CD14-positive monocyte (primary cell): ENCODE measurements around the gene ADH1C. TPM values are rescaled to one million over a fixed set of nuclear protein-coding genes. Genes with fewer than 3 reads are reported as not detected.

ENCODE experiments used
- DNase-seq, 3 donors: peaks; one replicate each; pipeline ENCODE4 v3.0.0-alpha.2; 2011 to 2022
- H2AFZ ChIP-seq: 2 replicates; pipeline ENCODE4 v1.6.0; 2012; ENCODE audit warnings: mild to moderate bottlenecking, low read depth, low read length, inconsistent platforms; ENCODE audit not compliant: insufficient read depth, poor library complexity, severe bottlenecking
- H3K27ac ChIP-seq, 2 donors: 1 replicate in 1 of 2; 2 replicates in 1 of 2; pipeline ENCODE4 v1.5.1; 2012 to 2013; ENCODE audit warnings: low read length in 2 of 2, control low read depth in 1 of 2, inconsistent platforms in 1 of 2, low read depth in 1 of 2, mild to moderate bottlenecking in 1 of 2
- H3K27me3 ChIP-seq, 2 donors: one replicate each; pipeline versions ENCODE4 v1.6.0 to v1.6.1; 2011 to 2013; ENCODE audit warnings: low read length in 2 of 2; ENCODE audit not compliant: control insufficient read depth in 2 of 2, insufficient read depth in 2 of 2
- H3K36me3 ChIP-seq, 2 donors: replicated peaks in 1 of 2; 1 replicate in 1 of 2; 2 replicates in 1 of 2; pipeline versions ENCODE4 v1.5.1 to v1.6.1; 2012 to 2013; ENCODE audit warnings: low read length in 2 of 2, control low read depth in 1 of 2, inconsistent platforms in 1 of 2, mild to moderate bottlenecking in 1 of 2; ENCODE audit not compliant: insufficient read depth in 2 of 2, control insufficient read depth in 1 of 2
- H3K4me1 ChIP-seq, 2 donors: 1 replicate in 1 of 2; 2 replicates in 1 of 2; pipeline versions ENCODE4 v1.5.1 to v1.6.1; 2012 to 2013; ENCODE audit warnings: low read length in 2 of 2, control low read depth in 1 of 2, inconsistent platforms in 1 of 2, mild to moderate bottlenecking in 1 of 2, moderate library complexity in 1 of 2; ENCODE audit not compliant: insufficient read depth in 2 of 2, control insufficient read depth in 1 of 2
- H3K4me2 ChIP-seq: replicated peaks from 2 replicates; pipeline ENCODE3; 2012; ENCODE audit warnings: low read length, moderate library complexity, mild to moderate bottlenecking; ENCODE audit not compliant: poor library complexity, severe bottlenecking; ENCODE audit errors: extremely low read depth
- H3K4me3 ChIP-seq, 3 experiments: fragments of 200-600 bp in 1 of 3; sonication (generic) in 1 of 3; replicated peaks in 1 of 3; 1 replicate in 2 of 3; 2 replicates in 1 of 3; pipeline ENCODE4 v1.5.1; 2011 to 2013; ENCODE audit warnings: low read length in 3 of 3, mild to moderate bottlenecking in 3 of 3, control low read depth in 2 of 3, low read depth in 2 of 3, inconsistent platforms in 1 of 3, moderate library complexity in 1 of 3
- H3K79me2 ChIP-seq: 2 replicates; pipeline ENCODE4 v1.6.0; 2012; ENCODE audit warnings: mild to moderate bottlenecking, control low read depth, inconsistent platforms, low read length, moderate library complexity; ENCODE audit not compliant: insufficient read depth
- H3K9ac ChIP-seq: 2 replicates; pipeline ENCODE4 v1.6.0; 2017; ENCODE audit warnings: low read length, mild to moderate bottlenecking; ENCODE audit not compliant: insufficient read depth, poor library complexity, severe bottlenecking
- H3K9me3 ChIP-seq, 2 donors: replicated peaks in 1 of 2; 1 replicate in 1 of 2; 2 replicates in 1 of 2; pipeline versions ENCODE4 v1.5.1 to v1.6.1; 2012 to 2013; ENCODE audit warnings: low read length in 2 of 2, control low read depth in 1 of 2; ENCODE audit not compliant: control insufficient read depth in 1 of 2, insufficient read depth in 1 of 2
- H4K20me1 ChIP-seq: 2 replicates; pipeline ENCODE4 v1.6.0; 2012; ENCODE audit warnings: mild to moderate bottlenecking, low read length, control low read depth, moderate library complexity; ENCODE audit not compliant: insufficient read depth
- H3K27ac Mint-ChIP-seq, 7 donors: one replicate each; pipeline ENCODE4 v1.8.0; 2020; ENCODE audit warnings: mild to moderate bottlenecking in 7 of 7, mixed read lengths in 7 of 7, moderate library complexity in 6 of 7, inconsistent platforms in 2 of 7
- H3K27me3 Mint-ChIP-seq, 3 donors: one replicate each; pipeline ENCODE4 v1.8.0; 2021 to 2022; ENCODE audit warnings: low read depth in 3 of 3, mild to moderate bottlenecking in 3 of 3, mixed read lengths in 3 of 3, moderate library complexity in 3 of 3, inconsistent platforms in 1 of 3
- H3K36me3 Mint-ChIP-seq, 2 donors: one replicate each; pipeline ENCODE4 v1.8.0; 2020; ENCODE audit warnings: mixed read lengths in 2 of 2, inconsistent platforms in 1 of 2, mild to moderate bottlenecking in 1 of 2
- H3K4me1 Mint-ChIP-seq: one replicate; pipeline ENCODE4 v1.8.0; 2020; ENCODE audit warnings: mild to moderate bottlenecking, mixed read lengths
- H3K4me3 Mint-ChIP-seq, 2 donors: one replicate each; pipeline ENCODE4 v1.8.0; 2020; ENCODE audit warnings: mild to moderate bottlenecking in 2 of 2, mixed read lengths in 2 of 2, moderate library complexity in 1 of 2
- H3K9me3 Mint-ChIP-seq, 7 donors: one replicate each; pipeline ENCODE4 v1.8.0; 2020 to 2022; ENCODE audit warnings: mixed read lengths in 7 of 7, mild to moderate bottlenecking in 6 of 7, moderate library complexity in 6 of 7, inconsistent platforms in 2 of 7
- CTCF ChIP-seq: fragments of 200-600 bp; IDR thresholded peaks from one replicate; pipeline ENCODE4 v1.8.0; 2022; ENCODE audit warnings: antibody characterized with exemption, mild to moderate bottlenecking
- WGBS: methylation state at CpG from one replicate; pipeline ENCODE4 v1.1.5; 2013; ENCODE audit warnings: missing lambda C conversion rate; ENCODE audit not compliant: insufficient coverage; 5-methylcytosine and 5-hydroxymethylcytosine counted together
- intact Hi-C, 2 donors: fragments of 100-400 bp; cut with micrococcal nuclease; formaldehyde crosslinking; loops; one replicate each; pipeline versions ENCODE4 v1.15.0 to v1.15.1; 2023
- polyA plus RNA-seq, 3 donors: library from polyadenylated mRNA; depleted of rRNA in 1 of 3; unstranded in 2 of 3; stranded (reverse) in 1 of 3; fragments of 300-500 nt in 2 of 3; fragments of >200 nt in 1 of 3; fragmentation: Illumina TruSeq in 2 of 3; gene quantifications; 1 replicate in 2 of 3; 2 replicates in 1 of 3; pipeline ENCODE4 v1.2.3, GENCODE V29; 2012 to 2021

ADH1C gene
- polyA plus RNA-seq, 3 donors: not detected

- no peak overlapping the region for H2AFZ ChIP-seq
- no peak overlapping the region for H3K27ac ChIP-seq
- H3K9ac ChIP-seq: no peak overlapping the region
- H3K9me3 Mint-ChIP-seq: peaks cover 0 to 5% (median 3%) of the 10 kb centered on the region in 7 donors
- no peaks in the 10 kb centered on the region for H3K9me3 ChIP-seq
- no peaks in the 10 kb centered on the region for H3K36me3 Mint-ChIP-seq
- WGBS: no CpG with 5 or more reads among the region's 1 CpG
- no peak overlapping the region for H3K4me3 Mint-ChIP-seq
- no peak overlapping the region for H3K27ac Mint-ChIP-seq
- intact Hi-C loops: no loop called here
- H3K4me1 ChIP-seq: no peaks in the 10 kb centered on the region
- H3K4me1 Mint-ChIP-seq: no peaks in the 10 kb centered on the region
- H3K27me3 ChIP-seq: no peaks in the 10 kb centered on the region
- H3K79me2 ChIP-seq: no peaks in the 10 kb centered on the region
- TF ChIP-seq CTCF: no peak
- H3K4me2 ChIP-seq: no peak overlapping the region
- no peak for DNase-seq
- H3K36me3 ChIP-seq: no peaks in the 10 kb centered on the region
- H3K4me3 ChIP-seq: no peak overlapping the region
- no peaks in the 10 kb centered on the region for H4K20me1 ChIP-seq
- H3K27me3 Mint-ChIP-seq: peaks cover 0 to 1% (median 0%) of the 10 kb centered on the region in 3 donors
These were observed 38.3 kb downstream of the ADH1C start for GRCh38 chr4:99314211-99314610.

GRCh38 chr4:99310389-99310788 is 42.2 kb downstream of the ADH1C start:
- Histone ChIP-seq H3K4me1 (no peaks in the 10 kb centered on the region), H3K4me3 (no peak overlapping the region), H3K9ac (no peak overlapping the region), H3K4me2 (no peak overlapping the region), H2AFZ (no peak overlapping the region), H3K36me3 (no peaks in the 10 kb centered on the region), H3K27me3 (no peaks in the 10 kb centered on the region), H3K27ac (no peak overlapping the region), H3K9me3 (peaks cover 0 to 7% of the 10 kb centered on the region in 2 donors), H3K79me2 (no peaks in the 10 kb centered on the region), H4K20me1 (no peaks in the 10 kb centered on the region)
- H3K4me3 Mint-ChIP-seq: no peak overlapping the region
- H3K4me1 Mint-ChIP-seq: no peaks in the 10 kb centered on the region
- intact Hi-C loops: no loop called here
- no peaks in the 10 kb centered on the region for H3K27me3 Mint-ChIP-seq
- peaks cover 0 to 7% (median 0%) of the 10 kb centered on the region in 7 donors for H3K9me3 Mint-ChIP-seq
- WGBS: no CpG with 5 or more reads among the region's 2 CpGs
- no peak for TF ChIP-seq CTCF
- no peak for DNase-seq
- H3K36me3 Mint-ChIP-seq: no peaks in the 10 kb centered on the region
- H3K27ac Mint-ChIP-seq: no peak overlapping the region
